ENCODE results near the gene EHBP1. TPM values are rescaled to one million over a fixed set of nuclear protein-coding genes. Genes with fewer than 3 reads are reported as not detected.

The EHBP1 gene
- total RNA-seq, 1 donor from 2014 or later = 23.1 TPM

GRCh38 chr2:62939735-62940491 lies 234.4 kb downstream of the EHBP1 start:
- intact Hi-C loops (cut with micrococcal nuclease) = no loop called here

GRCh38 chr2:62940697-62941096 lies 235.2 kb downstream of the EHBP1 start:
- intact Hi-C loops (cut with micrococcal nuclease) = no loop called here

- intact Hi-C loops (cut with micrococcal nuclease) = no loop called here
Measured at GRCh38 chr2:62941413-62941812, 235.9 kb downstream of the EHBP1 start.

- intact Hi-C loops (cut with micrococcal nuclease) = no loop called here
Measured at GRCh38 chr2:62944362-62944761, 238.8 kb downstream of the EHBP1 start.

GRCh38 chr2:62947403-62947802 lies 241.9 kb downstream of the EHBP1 start:
- intact Hi-C loops (cut with micrococcal nuclease) = no loop called here

GRCh38 chr2:62956651-62957050 lies 251.1 kb downstream of the EHBP1 start:
- intact Hi-C loops (cut with micrococcal nuclease) = no loop called here

GRCh38 chr2:62958206-62958605 lies 252.7 kb downstream of the EHBP1 start:
- intact Hi-C loops (cut with micrococcal nuclease) = no loop called here

- intact Hi-C loops (cut with micrococcal nuclease) = no loop called here
Measured at GRCh38 chr2:62964050-62964449, 258.5 kb downstream of the EHBP1 start.

- intact Hi-C loops (cut with micrococcal nuclease) = no loop called here
Measured at GRCh38 chr2:62964671-62965070, 259.2 kb downstream of the EHBP1 start.

- intact Hi-C loops (cut with micrococcal nuclease) = no loop called here
Measured at GRCh38 chr2:62966991-62967390, 261.5 kb downstream of the EHBP1 start.

GRCh38 chr2:62968168-62968567 lies 262.7 kb downstream of the EHBP1 start:
- intact Hi-C loops (cut with micrococcal nuclease) = no loop called here

GRCh38 chr2:62968668-62969067 lies 263.2 kb downstream of the EHBP1 start:
- intact Hi-C loops (cut with micrococcal nuclease) = no loop called here

- intact Hi-C loops (cut with micrococcal nuclease) = no loop called here
Measured at GRCh38 chr2:62971936-62972335, 266.4 kb downstream of the EHBP1 start.

GRCh38 chr2:62972601-62973000 lies 267.1 kb downstream of the EHBP1 start:
- intact Hi-C loops (cut with micrococcal nuclease) = no loop called here

- intact Hi-C loops (cut with micrococcal nuclease) = no loop called here
Measured at GRCh38 chr2:62974999-62975398, 269.5 kb downstream of the EHBP1 start.

- intact Hi-C loops (cut with micrococcal nuclease) = no loop called here
Measured at GRCh38 chr2:62991605-62992004, 286.1 kb downstream of the EHBP1 start.

- intact Hi-C loops (cut with micrococcal nuclease) = no loop called here
Measured at GRCh38 chr2:62992561-62992960, 287.0 kb downstream of the EHBP1 start.

- intact Hi-C loops (cut with micrococcal nuclease) = no loop called here
Measured at GRCh38 chr2:62994206-62994605, 288.7 kb downstream of the EHBP1 start.

- intact Hi-C loops (cut with micrococcal nuclease) = no loop called here
Measured at GRCh38 chr2:62996534-62997186, 291.1 kb downstream of the EHBP1 start.

GRCh38 chr2:62998949-62999348 lies 293.4 kb downstream of the EHBP1 start:
- intact Hi-C loops (cut with micrococcal nuclease) = no loop called here

GRCh38 chr2:62999905-63000304 lies 294.4 kb downstream of the EHBP1 start:
- intact Hi-C loops (cut with micrococcal nuclease) = no loop called here

- intact Hi-C loops (cut with micrococcal nuclease) = no loop called here
Measured at GRCh38 chr2:63000801-63001200, 295.3 kb downstream of the EHBP1 start.

- intact Hi-C loops (cut with micrococcal nuclease) = no loop called here
Measured at GRCh38 chr2:63001576-63001975, 296.1 kb downstream of the EHBP1 start.

Measured in T-helper 2 cell treated with Interferon-gamma antibody and Interleukin-4, amounts not matched to agents 100 ng/mL and 5 ng/mL, for 36 hours (primary cell).